ENCODE measurements around the gene FAM78A.
A peak's percentile ranks its signal among the peaks of the same experiment; 100 is the strongest.

Gene FAM78A

DNA sequence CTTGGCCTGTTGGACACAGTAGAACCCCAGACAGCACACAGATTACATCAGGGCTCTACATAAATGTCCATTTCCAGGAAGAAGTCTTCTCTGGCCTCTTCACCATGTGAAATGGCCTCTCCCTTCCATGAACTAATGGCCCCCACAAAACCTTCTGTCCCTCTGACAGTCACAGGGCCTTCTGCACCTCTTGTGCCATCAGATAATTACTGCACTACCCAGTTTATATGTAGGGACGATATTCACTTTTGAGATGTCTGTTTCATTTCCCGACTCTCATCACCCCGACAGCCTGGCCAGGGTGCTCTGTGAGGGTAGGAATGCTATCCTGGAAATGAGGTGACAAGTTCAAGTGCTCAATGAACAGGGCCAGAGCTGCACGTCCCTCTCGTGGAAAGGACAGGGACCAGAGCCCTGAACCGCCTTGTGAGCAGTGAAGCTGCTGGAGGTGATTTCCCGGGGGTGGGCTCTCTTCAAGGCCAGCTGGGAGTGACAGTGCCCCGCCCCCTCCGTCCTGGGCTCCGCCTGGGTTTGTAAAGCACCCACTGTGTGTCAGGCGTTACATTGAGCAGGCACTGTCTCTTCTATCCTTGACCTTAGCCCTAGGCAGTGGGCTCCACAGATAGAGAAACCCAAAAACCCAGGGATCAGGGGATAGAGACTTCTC is 3.0 kb upstream of the FAM78A start:
- TF ChIP-seq POLR2AphosphoS5 (IDR thresholded peaks at IDR 0.05; ENCODE audit: low read depth, low read length) (no peak), REST (IDR thresholded peaks at IDR 0.05; ENCODE audit: insufficient read depth in 1 of 2, low read depth in 2 of 2, low read length in 2 of 2) (no peak), TAF1 (IDR thresholded peaks at IDR 0.05; ENCODE audit: borderline replicate concordance, insufficient read depth, low read length) (no peak), SIN3A (IDR thresholded peaks at IDR 0.05; ENCODE audit: borderline replicate concordance, insufficient read depth, low read length) (no peak), FOXP2 (optimal IDR thresholded peaks at IDR 0.05; ENCODE audit: borderline replicate concordance, extremely low read depth, extremely low read length, insufficient read depth) (no peak)

DNA sequence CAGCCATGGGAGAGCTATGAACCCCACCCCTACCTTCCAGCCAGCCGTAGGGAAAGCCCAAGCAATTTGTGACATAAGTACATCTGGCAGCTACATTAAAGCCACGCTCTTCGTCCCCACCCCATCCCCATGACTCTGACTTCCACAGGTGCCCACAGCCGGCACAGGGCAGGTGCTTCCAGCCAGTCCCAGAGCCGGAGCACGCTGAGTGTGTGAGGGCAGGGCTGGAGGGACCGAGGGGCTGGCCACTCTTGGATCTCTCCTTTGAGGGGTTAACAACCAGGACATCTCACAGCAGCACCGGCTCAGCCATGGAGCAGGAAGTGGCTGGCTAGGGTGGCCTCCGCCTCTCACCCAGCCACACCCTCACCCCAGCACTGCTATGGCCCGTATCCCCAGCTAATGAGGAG is 2.4 kb upstream of the FAM78A start:
- TF ChIP-seq FOXP2 (optimal IDR thresholded peaks at IDR 0.05; ENCODE audit: borderline replicate concordance, extremely low read depth, extremely low read length, insufficient read depth), result no peak
- no peak for TF ChIP-seq TAF1 (IDR thresholded peaks at IDR 0.05; ENCODE audit: borderline replicate concordance, insufficient read depth, low read length)
- TF ChIP-seq REST (IDR thresholded peaks at IDR 0.05; ENCODE audit: insufficient read depth in 1 of 2, low read depth in 2 of 2, low read length in 2 of 2), result no peak
- TF ChIP-seq POLR2AphosphoS5 (IDR thresholded peaks at IDR 0.05; ENCODE audit: low read depth, low read length), result no peak
- TF ChIP-seq SIN3A (IDR thresholded peaks at IDR 0.05; ENCODE audit: borderline replicate concordance, insufficient read depth, low read length), result no peak

- TF ChIP-seq TAF1 (IDR thresholded peaks at IDR 0.05; ENCODE audit: borderline replicate concordance, insufficient read depth, low read length), result 0 out of 2 replicates have a peak, but pooled peaks have one; percentile 51
- no peak for TF ChIP-seq REST (IDR thresholded peaks at IDR 0.05; ENCODE audit: insufficient read depth in 1 of 2, low read depth in 2 of 2, low read length in 2 of 2)
- TF ChIP-seq POLR2AphosphoS5 (IDR thresholded peaks at IDR 0.05; ENCODE audit: low read depth, low read length), result 0 out of 2 replicates have a peak, but pooled peaks have one; percentile 21
- no peak for TF ChIP-seq FOXP2 (optimal IDR thresholded peaks at IDR 0.05; ENCODE audit: borderline replicate concordance, extremely low read depth, extremely low read length, insufficient read depth)
- no peak for TF ChIP-seq SIN3A (IDR thresholded peaks at IDR 0.05; ENCODE audit: borderline replicate concordance, insufficient read depth, low read length)
These were observed 1.8 kb upstream of the FAM78A start for GRCh38 chr9:131277910-131278701.

- TF ChIP-seq POLR2AphosphoS5 (IDR thresholded peaks at IDR 0.05; ENCODE audit: low read depth, low read length) (no peak), SIN3A (IDR thresholded peaks at IDR 0.05; ENCODE audit: borderline replicate concordance, insufficient read depth, low read length) (no peak), REST (IDR thresholded peaks at IDR 0.05; ENCODE audit: insufficient read depth in 1 of 2, low read depth in 2 of 2, low read length in 2 of 2) (no peak), FOXP2 (optimal IDR thresholded peaks at IDR 0.05; ENCODE audit: borderline replicate concordance, extremely low read depth, extremely low read length, insufficient read depth) (no peak), TAF1 (IDR thresholded peaks at IDR 0.05; ENCODE audit: borderline replicate concordance, insufficient read depth, low read length) (no peak)
These were observed 1.1 kb upstream of the FAM78A start for GRCh38 chr9:131277287-131277909.

All from PFSK-1 (cell line).